ENCODE data around the gene BAG3. TPM values are rescaled to one million over a fixed set of nuclear protein-coding genes. Genes with fewer than 3 reads are reported as not detected.
A peak's percentile ranks its signal among the peaks of the same experiment; 100 is the strongest.

BAG3 gene
- total and polyA plus RNA-seq, 2 of the 8 experiments (the other 6 are each of a cell fraction or from before 2014, with no cell fraction given): 3.5 to 13.3 TPM

DNA sequence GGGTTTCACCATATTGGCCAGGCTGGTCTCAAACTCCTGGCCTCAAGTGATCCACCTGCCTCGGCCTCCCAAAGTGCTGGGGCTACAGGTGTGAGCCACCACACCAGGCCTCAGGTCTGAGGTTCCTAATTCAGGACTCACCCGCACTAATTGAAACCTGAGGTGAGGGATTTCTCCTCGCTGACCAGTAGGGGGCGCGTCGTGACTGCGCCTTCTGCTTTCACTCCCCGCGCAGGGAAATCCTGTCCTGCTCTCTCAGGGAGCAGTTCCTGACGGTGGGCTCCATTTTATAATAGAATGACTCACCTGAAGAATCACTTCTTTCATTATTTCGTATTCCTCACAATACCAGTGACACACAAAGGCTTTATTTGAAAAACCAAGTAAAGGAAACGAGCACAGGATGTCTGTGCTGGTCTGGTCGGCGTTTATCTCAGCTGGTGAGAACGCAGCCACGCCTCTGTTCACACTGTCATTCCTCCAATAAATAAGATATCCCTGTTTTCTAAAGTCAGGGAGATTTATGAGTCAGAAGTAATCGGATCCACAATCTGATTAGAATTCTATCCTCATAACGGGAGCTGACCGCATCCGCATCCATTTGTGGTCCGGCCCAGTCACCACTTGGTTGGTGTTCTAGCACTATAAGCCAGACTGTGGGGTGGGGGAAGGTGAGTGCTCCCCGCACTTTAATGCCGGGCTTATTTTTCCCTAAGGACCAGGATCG lies 35.4 kb downstream of the BAG3 start (continued):
- TF ChIP-seq, protein P1, sequence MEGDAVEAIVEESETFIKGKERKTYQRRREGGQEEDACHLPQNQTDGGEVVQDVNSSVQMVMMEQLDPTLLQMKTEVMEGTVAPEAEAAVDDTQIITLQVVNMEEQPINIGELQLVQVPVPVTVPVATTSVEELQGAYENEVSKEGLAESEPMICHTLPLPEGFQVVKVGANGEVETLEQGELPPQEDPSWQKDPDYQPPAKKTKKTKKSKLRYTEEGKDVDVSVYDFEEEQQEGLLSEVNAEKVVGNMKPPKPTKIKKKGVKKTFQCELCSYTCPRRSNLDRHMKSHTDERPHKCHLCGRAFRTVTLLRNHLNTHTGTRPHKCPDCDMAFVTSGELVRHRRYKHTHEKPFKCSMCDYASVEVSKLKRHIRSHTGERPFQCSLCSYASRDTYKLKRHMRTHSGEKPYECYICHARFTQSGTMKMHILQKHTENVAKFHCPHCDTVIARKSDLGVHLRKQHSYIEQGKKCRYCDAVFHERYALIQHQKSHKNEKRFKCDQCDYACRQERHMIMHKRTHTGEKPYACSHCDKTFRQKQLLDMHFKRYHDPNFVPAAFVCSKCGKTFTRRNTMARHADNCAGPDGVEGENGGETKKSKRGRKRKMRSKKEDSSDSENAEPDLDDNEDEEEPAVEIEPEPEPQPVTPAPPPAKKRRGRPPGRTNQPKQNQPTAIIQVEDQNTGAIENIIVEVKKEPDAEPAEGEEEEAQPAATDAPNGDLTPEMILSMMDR (IDR thresholded peaks at IDR 0.05; ENCODE audit: control extremely low read depth in 1 of 3, insufficient read depth in 1 of 3, low read depth in 1 of 3, low read length in 3 of 3): peak; percentile 79 to 95 (median 85)
- TF ChIP-seq TBP (IDR thresholded peaks at IDR 0.05; ENCODE audit: low read depth, low read length) (peak; percentile 53), JUND (IDR thresholded peaks at IDR 0.05; ENCODE audit: low read length) (peak; percentile 69; the same call in 1 of the 2 replicates), CREB1 (IDR thresholded peaks at IDR 0.05) (0 out of 2 replicates have a peak, but pooled peaks have one; percentile 48), YY1 (IDR thresholded peaks at IDR 0.05; ENCODE audit: low read depth, low read length) (peak; percentile 63), HDAC2 (IDR thresholded peaks at IDR 0.05; ENCODE audit: borderline replicate concordance in 1 of 2, low read depth in 2 of 2, low read length in 2 of 2) (peak in 1 of 2 experiments; percentile 30; a peak in 1 of 4 replicates)
- TF ChIP-seq, protein P2, sequence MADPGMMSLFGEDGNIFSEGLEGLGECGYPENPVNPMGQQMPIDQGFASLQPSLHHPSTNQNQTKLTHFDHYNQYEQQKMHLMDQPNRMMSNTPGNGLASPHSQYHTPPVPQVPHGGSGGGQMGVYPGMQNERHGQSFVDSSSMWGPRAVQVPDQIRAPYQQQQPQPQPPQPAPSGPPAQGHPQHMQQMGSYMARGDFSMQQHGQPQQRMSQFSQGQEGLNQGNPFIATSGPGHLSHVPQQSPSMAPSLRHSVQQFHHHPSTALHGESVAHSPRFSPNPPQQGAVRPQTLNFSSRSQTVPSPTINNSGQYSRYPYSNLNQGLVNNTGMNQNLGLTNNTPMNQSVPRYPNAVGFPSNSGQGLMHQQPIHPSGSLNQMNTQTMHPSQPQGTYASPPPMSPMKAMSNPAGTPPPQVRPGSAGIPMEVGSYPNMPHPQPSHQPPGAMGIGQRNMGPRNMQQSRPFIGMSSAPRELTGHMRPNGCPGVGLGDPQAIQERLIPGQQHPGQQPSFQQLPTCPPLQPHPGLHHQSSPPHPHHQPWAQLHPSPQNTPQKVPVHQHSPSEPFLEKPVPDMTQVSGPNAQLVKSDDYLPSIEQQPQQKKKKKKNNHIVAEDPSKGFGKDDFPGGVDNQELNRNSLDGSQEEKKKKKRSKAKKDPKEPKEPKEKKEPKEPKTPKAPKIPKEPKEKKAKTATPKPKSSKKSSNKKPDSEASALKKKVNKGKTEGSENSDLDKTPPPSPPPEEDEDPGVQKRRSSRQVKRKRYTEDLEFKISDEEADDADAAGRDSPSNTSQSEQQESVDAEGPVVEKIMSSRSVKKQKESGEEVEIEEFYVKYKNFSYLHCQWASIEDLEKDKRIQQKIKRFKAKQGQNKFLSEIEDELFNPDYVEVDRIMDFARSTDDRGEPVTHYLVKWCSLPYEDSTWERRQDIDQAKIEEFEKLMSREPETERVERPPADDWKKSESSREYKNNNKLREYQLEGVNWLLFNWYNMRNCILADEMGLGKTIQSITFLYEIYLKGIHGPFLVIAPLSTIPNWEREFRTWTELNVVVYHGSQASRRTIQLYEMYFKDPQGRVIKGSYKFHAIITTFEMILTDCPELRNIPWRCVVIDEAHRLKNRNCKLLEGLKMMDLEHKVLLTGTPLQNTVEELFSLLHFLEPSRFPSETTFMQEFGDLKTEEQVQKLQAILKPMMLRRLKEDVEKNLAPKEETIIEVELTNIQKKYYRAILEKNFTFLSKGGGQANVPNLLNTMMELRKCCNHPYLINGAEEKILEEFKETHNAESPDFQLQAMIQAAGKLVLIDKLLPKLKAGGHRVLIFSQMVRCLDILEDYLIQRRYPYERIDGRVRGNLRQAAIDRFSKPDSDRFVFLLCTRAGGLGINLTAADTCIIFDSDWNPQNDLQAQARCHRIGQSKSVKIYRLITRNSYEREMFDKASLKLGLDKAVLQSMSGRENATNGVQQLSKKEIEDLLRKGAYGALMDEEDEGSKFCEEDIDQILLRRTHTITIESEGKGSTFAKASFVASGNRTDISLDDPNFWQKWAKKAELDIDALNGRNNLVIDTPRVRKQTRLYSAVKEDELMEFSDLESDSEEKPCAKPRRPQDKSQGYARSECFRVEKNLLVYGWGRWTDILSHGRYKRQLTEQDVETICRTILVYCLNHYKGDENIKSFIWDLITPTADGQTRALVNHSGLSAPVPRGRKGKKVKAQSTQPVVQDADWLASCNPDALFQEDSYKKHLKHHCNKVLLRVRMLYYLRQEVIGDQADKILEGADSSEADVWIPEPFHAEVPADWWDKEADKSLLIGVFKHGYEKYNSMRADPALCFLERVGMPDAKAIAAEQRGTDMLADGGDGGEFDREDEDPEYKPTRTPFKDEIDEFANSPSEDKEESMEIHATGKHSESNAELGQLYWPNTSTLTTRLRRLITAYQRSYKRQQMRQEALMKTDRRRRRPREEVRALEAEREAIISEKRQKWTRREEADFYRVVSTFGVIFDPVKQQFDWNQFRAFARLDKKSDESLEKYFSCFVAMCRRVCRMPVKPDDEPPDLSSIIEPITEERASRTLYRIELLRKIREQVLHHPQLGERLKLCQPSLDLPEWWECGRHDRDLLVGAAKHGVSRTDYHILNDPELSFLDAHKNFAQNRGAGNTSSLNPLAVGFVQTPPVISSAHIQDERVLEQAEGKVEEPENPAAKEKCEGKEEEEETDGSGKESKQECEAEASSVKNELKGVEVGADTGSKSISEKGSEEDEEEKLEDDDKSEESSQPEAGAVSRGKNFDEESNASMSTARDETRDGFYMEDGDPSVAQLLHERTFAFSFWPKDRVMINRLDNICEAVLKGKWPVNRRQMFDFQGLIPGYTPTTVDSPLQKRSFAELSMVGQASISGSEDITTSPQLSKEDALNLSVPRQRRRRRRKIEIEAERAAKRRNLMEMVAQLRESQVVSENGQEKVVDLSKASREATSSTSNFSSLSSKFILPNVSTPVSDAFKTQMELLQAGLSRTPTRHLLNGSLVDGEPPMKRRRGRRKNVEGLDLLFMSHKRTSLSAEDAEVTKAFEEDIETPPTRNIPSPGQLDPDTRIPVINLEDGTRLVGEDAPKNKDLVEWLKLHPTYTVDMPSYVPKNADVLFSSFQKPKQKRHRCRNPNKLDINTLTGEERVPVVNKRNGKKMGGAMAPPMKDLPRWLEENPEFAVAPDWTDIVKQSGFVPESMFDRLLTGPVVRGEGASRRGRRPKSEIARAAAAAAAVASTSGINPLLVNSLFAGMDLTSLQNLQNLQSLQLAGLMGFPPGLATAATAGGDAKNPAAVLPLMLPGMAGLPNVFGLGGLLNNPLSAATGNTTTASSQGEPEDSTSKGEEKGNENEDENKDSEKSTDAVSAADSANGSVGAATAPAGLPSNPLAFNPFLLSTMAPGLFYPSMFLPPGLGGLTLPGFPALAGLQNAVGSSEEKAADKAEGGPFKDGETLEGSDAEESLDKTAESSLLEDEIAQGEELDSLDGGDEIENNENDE (IDR thresholded peaks at IDR 0.05; ENCODE audit: insufficient replicate concordance, low read length): no peak

All from H1 (cell line).